Measurements from ENCODE around the gene ACBD6. TPM values are rescaled to one million over a fixed set of nuclear protein-coding genes. Genes with fewer than 3 reads are reported as not detected.

Gene ACBD6
- total RNA-seq, 1 donor from 2014 or later: 80.5 TPM

DNA sequence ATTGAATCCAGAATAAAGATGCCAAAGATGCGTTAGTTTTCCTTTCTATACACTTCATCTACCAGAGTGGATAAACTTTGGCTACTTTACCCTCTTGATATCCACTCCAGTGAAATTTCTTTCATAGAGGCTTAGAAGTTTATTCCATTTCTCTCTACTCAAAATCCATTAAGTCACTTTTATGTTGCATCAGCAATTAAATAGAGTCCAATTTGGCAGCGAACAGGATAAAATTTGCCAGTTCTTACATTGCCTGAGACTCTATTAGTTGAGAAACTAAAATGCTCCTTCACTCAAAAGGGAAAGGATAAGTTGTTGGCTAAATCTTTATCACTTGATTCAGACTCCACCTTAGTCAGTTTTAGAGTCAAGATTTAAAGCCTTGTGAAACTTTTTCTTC, 57.9 kb downstream of the ACBD6 start:
- no peak overlapping the region for H3K27ac Mint-ChIP-seq
- TF ChIP-seq, protein P1, sequence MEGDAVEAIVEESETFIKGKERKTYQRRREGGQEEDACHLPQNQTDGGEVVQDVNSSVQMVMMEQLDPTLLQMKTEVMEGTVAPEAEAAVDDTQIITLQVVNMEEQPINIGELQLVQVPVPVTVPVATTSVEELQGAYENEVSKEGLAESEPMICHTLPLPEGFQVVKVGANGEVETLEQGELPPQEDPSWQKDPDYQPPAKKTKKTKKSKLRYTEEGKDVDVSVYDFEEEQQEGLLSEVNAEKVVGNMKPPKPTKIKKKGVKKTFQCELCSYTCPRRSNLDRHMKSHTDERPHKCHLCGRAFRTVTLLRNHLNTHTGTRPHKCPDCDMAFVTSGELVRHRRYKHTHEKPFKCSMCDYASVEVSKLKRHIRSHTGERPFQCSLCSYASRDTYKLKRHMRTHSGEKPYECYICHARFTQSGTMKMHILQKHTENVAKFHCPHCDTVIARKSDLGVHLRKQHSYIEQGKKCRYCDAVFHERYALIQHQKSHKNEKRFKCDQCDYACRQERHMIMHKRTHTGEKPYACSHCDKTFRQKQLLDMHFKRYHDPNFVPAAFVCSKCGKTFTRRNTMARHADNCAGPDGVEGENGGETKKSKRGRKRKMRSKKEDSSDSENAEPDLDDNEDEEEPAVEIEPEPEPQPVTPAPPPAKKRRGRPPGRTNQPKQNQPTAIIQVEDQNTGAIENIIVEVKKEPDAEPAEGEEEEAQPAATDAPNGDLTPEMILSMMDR (IDR thresholded peaks at IDR 0.05; ENCODE audit: unreplicated experiment): no peak
- H3K4me1 Mint-ChIP-seq: no peaks in the 10 kb centered on the region
- DNase-seq (ENCODE audit: low spot score in 2 of 2, unreplicated experiment in 2 of 2): no peak
- H3K4me3 Mint-ChIP-seq: no peak overlapping the region
- H3K36me3 Mint-ChIP-seq: peaks cover 36% of the 10 kb centered on the region
- no peaks in the 10 kb centered on the region for H3K27me3 Mint-ChIP-seq (ENCODE audit: low read depth)
- H3K9me3 Mint-ChIP-seq: peaks cover 35% of the 10 kb centered on the region

DNA sequence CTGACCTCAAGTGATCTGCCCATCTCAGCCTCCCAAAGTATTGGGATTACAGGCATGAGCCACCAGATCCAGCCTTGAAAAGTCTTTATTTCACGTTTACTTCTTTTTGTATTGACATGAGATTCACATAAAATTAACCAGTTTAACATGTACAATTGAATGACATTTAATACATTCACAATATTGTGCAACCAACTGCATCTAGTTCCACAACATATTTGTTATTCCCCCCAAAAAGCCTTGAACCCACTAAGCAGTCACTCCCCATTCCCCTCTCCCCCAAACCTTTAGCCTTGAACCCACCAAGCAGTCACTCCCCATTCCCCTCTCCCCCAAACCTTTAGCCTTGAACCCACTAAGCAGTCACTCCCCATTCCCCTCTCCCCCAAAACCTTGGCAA, 62.0 kb downstream of the ACBD6 start:
- Mint-ChIP-seq H3K27ac (no peak overlapping the region), H3K4me3 (no peak overlapping the region), H3K36me3 (peaks cover 69% of the 10 kb centered on the region), H3K4me1 (no peaks in the 10 kb centered on the region), H3K9me3 (peaks cover 60% of the 10 kb centered on the region), H3K27me3 (ENCODE audit: low read depth) (no peaks in the 10 kb centered on the region)
- TF ChIP-seq, protein P1 (IDR thresholded peaks at IDR 0.05; ENCODE audit: unreplicated experiment): no peak
- no peak for DNase-seq (ENCODE audit: low spot score in 2 of 2, unreplicated experiment in 2 of 2)

DNA sequence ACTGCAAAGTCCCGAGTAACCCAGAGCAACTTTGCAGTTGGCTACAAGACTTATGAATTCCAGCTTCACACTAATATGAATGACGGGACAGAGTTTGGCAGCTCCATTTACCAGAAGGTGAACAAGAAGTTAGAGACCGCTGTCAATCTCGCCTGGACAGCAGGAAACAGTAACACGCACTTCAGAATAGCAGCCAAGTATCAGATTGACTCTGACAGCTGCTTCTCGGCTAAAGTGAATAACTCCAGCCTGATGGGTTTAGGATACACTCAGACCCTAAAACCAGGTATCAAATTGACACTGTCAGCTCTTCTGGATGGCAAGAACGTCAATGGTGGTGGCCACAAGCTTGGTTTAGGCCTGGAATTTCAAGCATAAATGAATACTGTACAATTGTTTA, 66.8 kb downstream of the ACBD6 start:
- Mint-ChIP-seq H3K27me3 (ENCODE audit: low read depth) (no peaks in the 10 kb centered on the region), H3K9me3 (peaks cover 58% of the 10 kb centered on the region), H3K27ac (no peak overlapping the region), H3K36me3 (peaks cover 60% of the 10 kb centered on the region), H3K4me1 (peaks cover 20% of the 10 kb centered on the region), H3K4me3 (no peak overlapping the region)
- DNase-seq (ENCODE audit: low spot score in 2 of 2, unreplicated experiment in 2 of 2): no peak
- TF ChIP-seq, protein P1 (IDR thresholded peaks at IDR 0.05; ENCODE audit: unreplicated experiment): no peak

DNA sequence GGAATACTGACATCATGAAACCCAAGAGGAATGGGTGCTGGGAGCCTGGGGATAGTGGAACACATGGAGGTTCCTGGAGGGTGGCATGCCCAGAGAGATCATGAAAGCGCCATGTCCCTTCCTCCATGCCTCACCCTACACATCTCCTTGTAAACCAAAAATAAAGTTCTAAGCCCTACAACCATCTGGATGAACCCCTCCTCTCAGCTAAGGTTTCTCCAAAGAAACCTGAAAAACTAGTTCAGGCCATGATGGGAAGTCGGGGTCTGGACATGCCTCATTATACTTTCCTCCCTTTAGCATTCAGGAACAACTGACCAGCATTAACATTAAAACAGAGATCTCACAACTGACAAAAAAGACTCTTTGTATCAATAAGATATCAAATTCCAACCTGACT, 68.5 kb downstream of the ACBD6 start:
- H3K27me3 Mint-ChIP-seq (ENCODE audit: low read depth): no peaks in the 10 kb centered on the region
- peaks cover 56% of the 10 kb centered on the region for H3K36me3 Mint-ChIP-seq
- no peak overlapping the region for H3K4me3 Mint-ChIP-seq
- TF ChIP-seq, protein P1 (IDR thresholded peaks at IDR 0.05; ENCODE audit: unreplicated experiment): no peak
- no peak for DNase-seq (ENCODE audit: low spot score in 2 of 2, unreplicated experiment in 2 of 2)
- peaks cover 20% of the 10 kb centered on the region for H3K4me1 Mint-ChIP-seq
- peaks cover 47% of the 10 kb centered on the region for H3K9me3 Mint-ChIP-seq
- no peak overlapping the region for H3K27ac Mint-ChIP-seq

DNA sequence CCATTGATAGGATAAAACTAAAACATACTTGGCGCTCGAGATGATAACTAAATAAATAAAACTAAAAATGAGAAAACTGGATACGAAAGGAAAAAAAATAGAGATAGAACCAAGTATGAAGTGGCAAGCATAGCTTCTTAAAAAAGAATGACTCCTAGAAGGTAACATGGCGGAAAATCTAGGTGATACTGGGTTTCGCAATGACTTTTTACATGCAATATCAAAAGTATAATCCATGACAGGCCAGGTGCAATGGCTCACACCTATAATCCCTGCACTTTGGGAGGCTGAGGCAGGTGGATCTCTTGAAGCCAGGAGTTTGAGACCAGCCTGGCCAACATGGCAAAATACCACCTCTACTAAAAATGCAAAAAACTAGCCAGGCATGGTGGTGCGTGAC, 70.7 kb downstream of the ACBD6 start:
- TF ChIP-seq, protein P1 (IDR thresholded peaks at IDR 0.05; ENCODE audit: unreplicated experiment): no peak
- Mint-ChIP-seq H3K4me3 (no peak overlapping the region), H3K4me1 (peaks cover 20% of the 10 kb centered on the region), H3K36me3 (peaks cover 37% of the 10 kb centered on the region), H3K27me3 (ENCODE audit: low read depth) (no peaks in the 10 kb centered on the region), H3K27ac (no peak overlapping the region), H3K9me3 (peaks cover 29% of the 10 kb centered on the region)
- DNase-seq (ENCODE audit: low spot score in 2 of 2, unreplicated experiment in 2 of 2): no peak
